HL-60 (cell line): ENCODE measurements around the gene COL25A1.

ENCODE experiments used
- DNase-seq, 2 experiments: peaks; one replicate each; pipeline ENCODE4 v3.0.0-alpha.2; 2010 to 2020; ENCODE audit warnings: low read depth in 1 of 2, low spot score in 1 of 2
- H3K27ac ChIP-seq: fragments of 250-450 bp; sonication (Bioruptor Pico); replicated peaks from 2 replicates; pipeline ENCODE4 v1.5.1; 2020; ENCODE audit warnings: mild to moderate bottlenecking, moderate library complexity
- H3K27me3 ChIP-seq: fragments of 250-450 bp; sonication (Bioruptor Pico); 2 replicates; pipeline ENCODE4 v1.5.1; 2021; ENCODE audit warnings: mild to moderate bottlenecking, moderate library complexity; ENCODE audit not compliant: insufficient read depth, poor library complexity, severe bottlenecking
- H3K4me3 ChIP-seq: replicated peaks from 2 replicates; pipeline ENCODE4 v1.5.1; 2011; ENCODE audit warnings: mild to moderate bottlenecking, control low read depth, low read length; ENCODE audit not compliant: insufficient read depth
- CTCF ChIP-seq: IDR thresholded peaks from one replicate; pipeline ENCODE4 v1.5.1; 2011; ENCODE audit warnings: low read length, control low read depth, inconsistent platforms; ENCODE audit not compliant: insufficient read depth
- GABPA ChIP-seq: IDR thresholded peaks from 2 replicates; pipeline ENCODE4 v1.6.1; 2012; ENCODE audit warnings: low read depth
- POLR2AphosphoS5 ChIP-seq: IDR thresholded peaks from 2 replicates; pipeline ENCODE4 v1.6.1; 2012; ENCODE audit warnings: low read depth
- REST ChIP-seq: IDR thresholded peaks from 2 replicates; pipeline ENCODE4 v1.6.1; 2012; ENCODE audit warnings: low read depth; ENCODE audit not compliant: insufficient replicate concordance
- SPI1 ChIP-seq: IDR thresholded peaks from 2 replicates; pipeline ENCODE4 v1.6.1; 2012; ENCODE audit warnings: low read depth, mild to moderate bottlenecking, borderline replicate concordance
- long read RNA-seq: library from polyadenylated mRNA; unstranded; transcript quantifications from one replicate; pipeline ENCODE4 v2.0.0, GENCODE V29; 2020

COL25A1 gene
- long read RNA-seq: 0 reads

DNA sequence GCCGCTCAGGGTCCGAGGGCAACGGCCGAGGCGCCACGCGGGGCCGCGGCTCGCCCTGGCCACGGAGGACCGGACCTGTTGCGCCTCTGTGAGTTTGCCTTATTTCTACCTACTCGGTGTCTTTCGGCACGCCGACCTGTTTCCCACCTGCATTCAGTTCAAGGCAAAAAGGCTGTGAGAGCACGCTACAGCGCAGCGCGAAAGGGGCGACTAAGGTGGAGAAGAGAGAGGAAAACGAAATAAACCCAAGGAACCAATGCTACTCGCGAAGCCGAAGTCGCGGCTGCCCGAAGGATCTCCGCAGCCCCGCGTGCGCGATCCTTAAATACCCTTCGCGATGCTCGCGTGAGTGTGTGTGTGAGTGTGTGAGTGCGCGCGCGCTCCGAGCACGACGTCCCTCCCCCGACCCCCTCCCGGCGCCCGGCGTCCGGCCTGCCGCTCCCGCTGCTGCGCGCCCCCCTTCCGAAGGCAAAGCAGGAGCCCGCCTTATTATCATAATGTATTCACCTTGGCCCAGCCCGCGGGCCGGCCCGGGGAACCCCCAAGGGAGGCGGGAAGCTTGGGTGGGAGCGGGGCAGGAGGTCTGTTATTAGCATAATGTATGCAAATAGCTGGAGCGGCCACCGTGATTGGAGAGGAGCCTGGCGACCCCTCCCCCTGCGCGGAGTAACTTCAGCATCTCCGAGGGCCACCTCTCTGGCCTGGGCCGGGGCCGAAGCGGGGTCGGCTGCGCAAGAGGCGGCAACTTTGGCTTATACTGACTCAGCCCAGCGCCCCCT, at the start of gene COL25A1:
TSS of gene COL25A1 (minus strand) at position 298 of the 779 bp plus-strand sequence.
- H3K27ac ChIP-seq: no peak within 1 kb of the TSS
- H3K4me3 ChIP-seq: no peak within 1 kb of the TSS
- H3K27me3 ChIP-seq: peaks cover 38% of the 10 kb centered on the region
- DNase-seq: no peak
- TF ChIP-seq REST (no peak), GABPA (no peak), CTCF (no peak), POLR2AphosphoS5 (no peak), SPI1 (no peak)

GRCh38 chr4:109350121-109350520, 47.7 kb upstream of the COL25A1 start:
- Histone ChIP-seq H3K27ac (no peak overlapping the region), H3K27me3 (no peaks in the 10 kb centered on the region), H3K4me3 (no peak overlapping the region)
- DNase-seq: no peak
- TF ChIP-seq POLR2AphosphoS5 (no peak), CTCF (no peak), GABPA (no peak), REST (no peak), SPI1 (no peak)

- Histone ChIP-seq H3K4me3 (no peak overlapping the region), H3K27me3 (peaks cover 5% of the 10 kb centered on the region), H3K27ac (no peak overlapping the region)
- no peak for DNase-seq
- TF ChIP-seq CTCF: no peak
These were observed 32.0 kb upstream of the COL25A1 start for GRCh38 chr4:109334129-109335105.
